HCT116 (cell line): Measurements from ENCODE around the gene CRYBG2. TPM values are rescaled to one million over a fixed set of nuclear protein-coding genes. Genes with fewer than 3 reads are reported as not detected.
"Not testable (repeated sequence)": the region's sequence is repeated elsewhere in the genome, so short reads cannot be mapped to it uniquely, and the experiment has no call there.

Source experiments
- ATAC-seq: fragments of 200-7000 bp; cut with Tn5 transposase; 2 replicates; pipeline ENCODE4 v1.9.1; 2020; ENCODE audit warnings: mild to moderate bottlenecking, moderate library complexity
- BruUV-seq: library from RNA; stranded (reverse); fragments of 400-500 nt; replicated peaks from 2 replicates; lab custom pipeline; 2021; lab: Mats Ljungman, UMichigan
- CTCF ChIA-PET: fragments of 300-600 bp; sonication (Branson Sonifier 250); formaldehyde crosslinking; loops from one replicate; lab custom pipeline; 2021; ENCODE audit warnings: antibody characterized with exemption; lab: Charles Lee
- POLR2A ChIA-PET: fragments of 300-600, 350-600 bp; sonication (Branson Sonifier 250); formaldehyde crosslinking; loops from one replicate; lab custom pipeline; 2021; ENCODE audit warnings: antibody characterized with exemption; lab: Charles Lee
- RAD21 ChIA-PET, 2 experiments: fragments of 300-600 bp; sonication (Branson Sonifier 250); formaldehyde crosslinking; loops; one replicate each; lab custom pipeline; 2023; ENCODE audit warnings: low total read pairs in 2 of 2; ENCODE audit not compliant: uncharacterized antibody in 2 of 2, unreplicated experiment in 2 of 2, low non-redundant PET in 1 of 2; lab: Charles Lee
- DNase-seq: peaks from one replicate; pipeline ENCODE4 v3.0.0-alpha.2; 2010; ENCODE audit warnings: low read depth, low spot score
- H2AFZ ChIP-seq: fragments of 200-600 bp; shearing (Covaris generic), sonication (generic); 2 replicates; pipeline ENCODE4 v1.6.1; 2017; ENCODE audit warnings: low read depth, mixed run types, mixed read lengths, antibody characterized with exemption, low read length; ENCODE audit not compliant: poor library complexity, severe bottlenecking
- H3K27ac ChIP-seq: 2 replicates; pipeline ENCODE4 v1.5.1; 2012; ENCODE audit warnings: low read depth, low read length
- H3K27me3 ChIP-seq: fragments of 200-600 bp; sonication (generic); 2 replicates; pipeline ENCODE4 v1.6.1; 2016; ENCODE audit warnings: mixed run types, low read length, mixed read lengths; ENCODE audit not compliant: insufficient read depth
- H3K36me3 ChIP-seq, 2 experiments: fragments of 200-500 bp in 1 of 2; fragments of 200-600 bp in 1 of 2; sonication (Bioruptor generic) in 1 of 2; sonication (generic) in 1 of 2; 2 replicates each; pipeline versions ENCODE4 v1.5.1 to v1.6.1; 2014 to 2016; ENCODE audit warnings: low read length in 2 of 2, inconsistent platforms in 1 of 2, mixed read lengths in 1 of 2, mixed run types in 1 of 2; ENCODE audit not compliant: insufficient read depth in 2 of 2, control insufficient read depth in 1 of 2
- H3K4me1 ChIP-seq, 2 experiments: fragments of 200-600 bp in 1 of 2; sonication (generic) in 1 of 2; 2 replicates each; pipeline versions ENCODE4 v1.5.1 to v1.6.1; 2012 to 2017; ENCODE audit warnings: low read length in 2 of 2, inconsistent platforms in 1 of 2, mild to moderate bottlenecking in 1 of 2, mixed read lengths in 1 of 2, mixed run types in 1 of 2, moderate library complexity in 1 of 2; ENCODE audit not compliant: insufficient read depth in 2 of 2, control insufficient read depth in 1 of 2
- H3K4me2 ChIP-seq: fragments of 200-600 bp; sonication (generic); 2 replicates; pipeline ENCODE4 v1.6.1; 2017; ENCODE audit warnings: mixed run types, low read length, mixed read lengths
- H3K4me3 ChIP-seq, 2 experiments: fragments of 200-600 bp in 1 of 2; sonication (generic) in 1 of 2; replicated peaks in 1 of 2; 2 replicates each; pipeline ENCODE4 v1.5.1; 2011 to 2016; ENCODE audit warnings: low read length in 2 of 2, control low read depth in 1 of 2, low read depth in 1 of 2, mild to moderate bottlenecking in 1 of 2, mixed read lengths in 1 of 2, mixed run types in 1 of 2
- H3K79me2 ChIP-seq: fragments of 200-600 bp; sonication (generic); 2 replicates; pipeline ENCODE4 v1.6.1; 2017; ENCODE audit warnings: mild to moderate bottlenecking, mixed run types, low read length, moderate library complexity, mixed read lengths; ENCODE audit not compliant: insufficient read depth
- H3K9ac ChIP-seq: fragments of 200-600 bp; sonication (generic); 2 replicates; pipeline ENCODE4 v1.6.1; 2016; ENCODE audit warnings: low read length, mixed read lengths
- H3K9me2 ChIP-seq: fragments of 200-600 bp; sonication (generic), shearing (Covaris generic); 2 replicates; pipeline ENCODE4 v1.6.1; 2017; ENCODE audit warnings: mixed run types, mild to moderate bottlenecking, moderate library complexity; ENCODE audit not compliant: insufficient read depth
- H3K9me3 ChIP-seq, 2 experiments: fragments of 200-500 bp in 1 of 2; fragments of 200-600 bp in 1 of 2; sonication (Bioruptor generic) in 1 of 2; sonication (generic) in 1 of 2; 2 replicates each; pipeline ENCODE4 v1.6.1; 2014 to 2017; ENCODE audit warnings: low read length in 2 of 2, mixed read lengths in 2 of 2, inconsistent platforms in 1 of 2, low read depth in 1 of 2, mild to moderate bottlenecking in 1 of 2, mixed run types in 1 of 2, moderate library complexity in 1 of 2; ENCODE audit not compliant: control insufficient read depth in 1 of 2, insufficient read depth in 1 of 2
- H4K20me1 ChIP-seq: fragments of 200-600 bp; sonication (generic), shearing (Covaris generic); 2 replicates; pipeline ENCODE4 v1.6.1; 2017; ENCODE audit warnings: mixed run types, mild to moderate bottlenecking, moderate library complexity; ENCODE audit not compliant: insufficient read depth
- CEBPB ChIP-seq: IDR thresholded peaks from 2 replicates; pipeline ENCODE4 v1.6.1; 2012; ENCODE audit warnings: low read depth
- FOSL1 ChIP-seq: IDR thresholded peaks from 2 replicates; pipeline ENCODE4 v1.6.1; 2012; ENCODE audit warnings: low read depth
- intact Hi-C: fragments of 100-400 bp; cut with micrococcal nuclease; formaldehyde crosslinking; loops from 2 replicates; pipeline ENCODE4 v1.10.0; 2022
- total RNA-seq: library from RNA; stranded (reverse); gene quantifications from one replicate; pipeline ENCODE4 v1.2.1, GENCODE V29; 2021; ENCODE audit not compliant: unreplicated experiment
- TF ChIP-seq, protein P1 (sequence below): IDR thresholded peaks from 2 replicates; pipeline ENCODE4 v1.6.1; 2011; ENCODE audit warnings: mild to moderate bottlenecking, low read length, moderate library complexity; ENCODE audit not compliant: insufficient replicate concordance; ENCODE audit errors: extremely low read depth

The CRYBG2 gene
- total RNA-seq, 1 experiment from 2014 or later: 10.5 TPM

DNA sequence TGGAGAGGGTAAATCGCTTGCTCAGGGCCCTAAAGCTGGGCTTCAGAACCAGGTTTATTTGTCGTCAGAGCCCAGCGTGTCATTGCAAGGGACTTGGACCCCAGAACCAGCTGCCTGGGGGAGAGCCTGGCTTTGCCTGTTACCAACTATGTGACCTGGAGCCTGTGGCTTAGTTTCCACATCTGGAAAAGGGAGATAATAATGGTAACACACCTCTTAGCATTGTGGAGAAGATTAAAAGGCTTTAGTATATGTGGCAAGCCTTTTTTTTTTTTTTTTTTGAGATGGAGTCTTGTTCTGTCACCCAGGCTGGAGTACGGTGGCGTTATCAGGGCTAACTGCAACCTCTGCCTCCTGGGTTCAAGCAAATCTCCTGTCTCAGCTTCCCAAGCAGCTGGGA is 23.7 kb downstream of the CRYBG2 start:
- POLR2A ChIA-PET: no interaction called here
- Histone ChIP-seq H2AFZ (no peak overlapping the region), H3K9ac (no peak overlapping the region), H3K9me2 (no peaks in the 10 kb centered on the region), H3K4me3 (no peak overlapping the region), H3K9me3 (no peaks in the 10 kb centered on the region), H4K20me1 (no peaks in the 10 kb centered on the region), H3K36me3 (peaks cover 0 to 8% of the 10 kb centered on the region in 2 experiments; a peak in 2 of 4 replicates), H3K27me3 (no peaks in the 10 kb centered on the region), H3K79me2 (no peaks in the 10 kb centered on the region), H3K4me2 (no peak overlapping the region), H3K4me1 (peaks cover 0 to 5% of the 10 kb centered on the region in 2 experiments; a peak in 3 of 4 replicates), H3K27ac (no peak overlapping the region)
- TF ChIP-seq FOSL1 (no peak), CEBPB (no peak)
- TF ChIP-seq, protein P1, sequence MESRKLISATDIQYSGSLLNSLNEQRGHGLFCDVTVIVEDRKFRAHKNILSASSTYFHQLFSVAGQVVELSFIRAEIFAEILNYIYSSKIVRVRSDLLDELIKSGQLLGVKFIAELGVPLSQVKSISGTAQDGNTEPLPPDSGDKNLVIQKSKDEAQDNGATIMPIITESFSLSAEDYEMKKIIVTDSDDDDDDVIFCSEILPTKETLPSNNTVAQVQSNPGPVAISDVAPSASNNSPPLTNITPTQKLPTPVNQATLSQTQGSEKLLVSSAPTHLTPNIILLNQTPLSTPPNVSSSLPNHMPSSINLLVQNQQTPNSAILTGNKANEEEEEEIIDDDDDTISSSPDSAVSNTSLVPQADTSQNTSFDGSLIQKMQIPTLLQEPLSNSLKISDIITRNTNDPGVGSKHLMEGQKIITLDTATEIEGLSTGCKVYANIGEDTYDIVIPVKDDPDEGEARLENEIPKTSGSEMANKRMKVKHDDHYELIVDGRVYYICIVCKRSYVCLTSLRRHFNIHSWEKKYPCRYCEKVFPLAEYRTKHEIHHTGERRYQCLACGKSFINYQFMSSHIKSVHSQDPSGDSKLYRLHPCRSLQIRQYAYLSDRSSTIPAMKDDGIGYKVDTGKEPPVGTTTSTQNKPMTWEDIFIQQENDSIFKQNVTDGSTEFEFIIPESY: no peak
- RAD21 ChIA-PET: no interaction called here
- intact Hi-C loops: no loop called here
- no TSS peak for BruUV-seq
- CTCF ChIA-PET: no interaction called here
- DNase-seq (no peak), ATAC-seq (no peak)

DNA sequence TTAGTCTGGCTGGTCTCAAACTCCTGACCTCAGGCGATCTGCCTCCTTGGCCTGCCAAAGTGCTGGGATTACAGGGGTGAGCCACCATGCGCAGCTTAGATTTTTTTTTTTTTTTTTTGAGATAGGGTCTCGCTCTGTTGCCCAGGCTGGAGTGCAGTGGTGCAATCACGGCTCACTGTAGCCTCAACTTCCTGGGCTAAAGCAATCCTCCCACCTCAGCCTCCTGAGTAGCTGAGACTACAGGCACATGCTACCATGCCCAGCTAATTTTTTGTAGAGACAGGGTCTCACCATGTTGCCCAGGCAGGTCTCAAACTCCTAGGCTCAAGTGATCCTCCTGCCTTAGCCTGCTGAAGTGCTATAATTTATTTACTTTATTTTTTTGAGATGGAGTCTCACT is 24.6 kb downstream of the CRYBG2 start:
- BruUV-seq, H3K9me3 ChIP-seq, H3K4me2 ChIP-seq, POLR2A ChIA-PET, H3K9me2 ChIP-seq, H3K4me3 ChIP-seq, DNase-seq, H3K4me1 ChIP-seq, H3K27ac ChIP-seq, H3K9ac ChIP-seq, ATAC-seq, H3K27me3 ChIP-seq, H3K36me3 ChIP-seq, intact Hi-C loops, RAD21 ChIA-PET, H3K79me2 ChIP-seq, H2AFZ ChIP-seq, CTCF ChIA-PET, H4K20me1 ChIP-seq: not testable (repeated sequence)
